MM.1S (cell line): ENCODE measurements around the gene ATRN.

Experiments
- CTCF ChIP-seq: fragments of 300-600 bp; sonication (generic); IDR thresholded peaks from 2 replicates; pipeline ENCODE4 v1.5.1; 2016; ENCODE audit warnings: antibody characterized with exemption, low read length, mixed read lengths
- EZH2 ChIP-seq: fragments of 300-600 bp; sonication (generic); optimal IDR thresholded peaks from 2 replicates; pipeline ENCODE3; 2017; ENCODE audit warnings: low read depth, mild to moderate bottlenecking, antibody characterized with exemption, low read length, mixed read lengths
- EZH2phosphoT487 ChIP-seq: fragments of 300-600 bp; sonication (generic); IDR thresholded peaks from 2 replicates; pipeline ENCODE4 v1.6.1; 2018; ENCODE audit warnings: antibody characterized with exemption, low read length

- TF ChIP-seq CTCF = no peak
- no peak for TF ChIP-seq EZH2
- TF ChIP-seq EZH2phosphoT487 = no peak
Observed at GRCh38 chr20:3698591-3699001, 227.8 kb downstream of the ATRN start.
